ENCODE measurements around the gene RELCH. TPM values are rescaled to one million over a fixed set of nuclear protein-coding genes. Genes with fewer than 3 reads are reported as not detected.

Gene RELCH
- total and polyA plus RNA-seq, 10 of the 15 experiments (the other 5 are each of a cell fraction or from before 2014, with no cell fraction given) = 3.1 to 23.6 (median 14.5) TPM

DNA sequence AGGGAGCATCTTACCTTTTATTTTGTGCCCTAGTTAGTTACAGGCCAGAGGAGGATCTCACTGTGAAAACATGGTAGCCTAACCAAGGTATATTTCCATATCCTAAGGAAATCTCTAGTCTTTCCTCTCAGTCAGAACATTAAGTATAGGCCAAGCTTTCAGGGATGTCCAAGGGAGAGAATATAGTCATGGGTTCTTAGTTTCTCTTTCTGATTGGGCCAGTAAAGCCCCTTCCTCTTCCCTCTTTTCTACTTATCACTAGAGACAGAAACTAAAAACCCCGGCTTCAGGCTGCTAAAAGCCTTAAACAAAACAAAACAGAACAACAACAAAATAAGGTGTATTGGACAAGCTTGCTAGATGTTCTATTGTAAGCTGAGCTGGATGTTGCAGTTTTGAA lies 93.7 kb downstream of the RELCH start:
- Histone ChIP-seq H2AFZ (ENCODE audit: control insufficient read depth, low read depth, low read length) (no peak overlapping the region; the same call in 1 of the 2 replicates), H3K4me1 (ENCODE audit: control insufficient read depth, insufficient read depth, low read length) (peaks cover 7% of the 10 kb centered on the region), H3K36me3 (ENCODE audit: control insufficient read depth in 2 of 2, insufficient read depth in 2 of 2, low read length in 1 of 2) (peaks cover 5 to 17% of the 10 kb centered on the region in 2 experiments), H4K20me1 (ENCODE audit: control insufficient read depth, insufficient read depth) (no peaks in the 10 kb centered on the region), H3K9ac (ENCODE audit: control insufficient read depth, insufficient read depth, low read length) (no peak overlapping the region), H3K27me3 (replicated peaks in 1 of 2; ENCODE audit: control insufficient read depth in 2 of 2, insufficient read depth in 2 of 2, low read length in 1 of 2) (no peaks in the 10 kb centered on the region), H3K4me3 (no peak overlapping the region), H3K27ac (ENCODE audit: control insufficient read depth, insufficient read depth) (peak overlapping the region; percentile 26; the same call in 1 of the 2 replicates), H3K79me2 (ENCODE audit: control insufficient read depth, insufficient read depth, low read length) (no peaks in the 10 kb centered on the region), H3K4me2 (ENCODE audit: control insufficient read depth, insufficient read depth) (no peak overlapping the region; the same call in 1 of the 2 replicates), H3K9me3 (replicated peaks; ENCODE audit: control insufficient read depth, insufficient read depth, low read length) (no peaks in the 10 kb centered on the region)
- WGBS (ENCODE audit: insufficient coverage, insufficient replicate concordance, low lambda C conversion rate, missing lambda C conversion rate) = 5% methylated on average over 1 of the region's 1 CpG
- ChIA-PET RAD21 (ENCODE audit: unreplicated experiment) (no interaction called here), SMC1A (ENCODE audit: uncharacterized antibody, unreplicated experiment) (interaction anchor here (0.7 kb wide), 2 partner anchors 12 to 15 kb away, joined by 3 read pairs; no protein-coding TSS in a partner anchor), POLR2A (interaction anchor here (0.6 kb wide), 1 partner anchor 34 kb away, joined by 3 read pairs; no protein-coding TSS in a partner anchor), CTCF (interaction anchor here (1.0 to 3.3 kb wide), 2 partner anchors 22 to 31 kb away, joined by 3 to 16 read pairs; no protein-coding TSS in a partner anchor)
- ATAC-seq = peak; percentile 42
- DNase-seq (ENCODE audit: low read depth, low spot score) = no peak
- intact Hi-C loops (cut with micrococcal nuclease; ENCODE audit: unreplicated experiment) = no loop called here
- TF ChIP-seq, protein P1, sequence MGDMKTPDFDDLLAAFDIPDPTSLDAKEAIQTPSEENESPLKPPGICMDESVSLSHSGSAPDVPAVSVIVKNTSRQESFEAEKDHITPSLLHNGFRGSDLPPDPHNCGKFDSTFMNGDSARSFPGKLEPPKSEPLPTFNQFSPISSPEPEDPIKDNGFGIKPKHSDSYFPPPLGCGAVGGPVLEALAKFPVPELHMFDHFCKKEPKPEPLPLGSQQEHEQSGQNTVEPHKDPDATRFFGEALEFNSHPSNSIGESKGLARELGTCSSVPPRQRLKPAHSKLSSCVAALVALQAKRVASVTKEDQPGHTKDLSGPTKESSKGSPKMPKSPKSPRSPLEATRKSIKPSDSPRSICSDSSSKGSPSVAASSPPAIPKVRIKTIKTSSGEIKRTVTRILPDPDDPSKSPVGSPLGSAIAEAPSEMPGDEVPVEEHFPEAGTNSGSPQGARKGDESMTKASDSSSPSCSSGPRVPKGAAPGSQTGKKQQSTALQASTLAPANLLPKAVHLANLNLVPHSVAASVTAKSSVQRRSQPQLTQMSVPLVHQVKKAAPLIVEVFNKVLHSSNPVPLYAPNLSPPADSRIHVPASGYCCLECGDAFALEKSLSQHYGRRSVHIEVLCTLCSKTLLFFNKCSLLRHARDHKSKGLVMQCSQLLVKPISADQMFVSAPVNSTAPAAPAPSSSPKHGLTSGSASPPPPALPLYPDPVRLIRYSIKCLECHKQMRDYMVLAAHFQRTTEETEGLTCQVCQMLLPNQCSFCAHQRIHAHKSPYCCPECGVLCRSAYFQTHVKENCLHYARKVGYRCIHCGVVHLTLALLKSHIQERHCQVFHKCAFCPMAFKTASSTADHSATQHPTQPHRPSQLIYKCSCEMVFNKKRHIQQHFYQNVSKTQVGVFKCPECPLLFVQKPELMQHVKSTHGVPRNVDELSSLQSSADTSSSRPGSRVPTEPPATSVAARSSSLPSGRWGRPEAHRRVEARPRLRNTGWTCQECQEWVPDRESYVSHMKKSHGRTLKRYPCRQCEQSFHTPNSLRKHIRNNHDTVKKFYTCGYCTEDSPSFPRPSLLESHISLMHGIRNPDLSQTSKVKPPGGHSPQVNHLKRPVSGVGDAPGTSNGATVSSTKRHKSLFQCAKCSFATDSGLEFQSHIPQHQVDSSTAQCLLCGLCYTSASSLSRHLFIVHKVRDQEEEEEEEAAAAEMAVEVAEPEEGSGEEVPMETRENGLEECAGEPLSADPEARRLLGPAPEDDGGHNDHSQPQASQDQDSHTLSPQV (IDR thresholded peaks at IDR 0.05) = no peak
- TF ChIP-seq CHD1 (IDR thresholded peaks at IDR 0.05; ENCODE audit: low read depth, low read length) (no peak), IRF4 (IDR thresholded peaks at IDR 0.05; ENCODE audit: low read depth, low read length) (no peak), DPF2 (IDR thresholded peaks at IDR 0.05) (no peak), GABPA (IDR thresholded peaks at IDR 0.05; ENCODE audit: low read depth) (no peak), CHD4 (IDR thresholded peaks at IDR 0.05) (no peak), POLR2AphosphoS5 (IDR thresholded peaks at IDR 0.05; ENCODE audit: low read length) (no peak), NRF1 (conservative IDR thresholded peaks at IDR 0.05; ENCODE audit: low read depth, low read length) (no peak), NFXL1 (IDR thresholded peaks at IDR 0.05; ENCODE audit: borderline replicate concordance) (no peak), ZNF622 (IDR thresholded peaks at IDR 0.05) (no peak), POU2F2 (IDR thresholded peaks at IDR 0.05; ENCODE audit: borderline replicate concordance, low read depth, low read length) (no peak), IKZF1 (conservative IDR thresholded peaks at IDR 0.05) (no peak), TAF1 (IDR thresholded peaks at IDR 0.05; ENCODE audit: borderline replicate concordance, low read depth, low read length) (no peak), RBBP5 (conservative IDR thresholded peaks at IDR 0.05) (no peak)
- TF ChIP-seq, protein P2, sequence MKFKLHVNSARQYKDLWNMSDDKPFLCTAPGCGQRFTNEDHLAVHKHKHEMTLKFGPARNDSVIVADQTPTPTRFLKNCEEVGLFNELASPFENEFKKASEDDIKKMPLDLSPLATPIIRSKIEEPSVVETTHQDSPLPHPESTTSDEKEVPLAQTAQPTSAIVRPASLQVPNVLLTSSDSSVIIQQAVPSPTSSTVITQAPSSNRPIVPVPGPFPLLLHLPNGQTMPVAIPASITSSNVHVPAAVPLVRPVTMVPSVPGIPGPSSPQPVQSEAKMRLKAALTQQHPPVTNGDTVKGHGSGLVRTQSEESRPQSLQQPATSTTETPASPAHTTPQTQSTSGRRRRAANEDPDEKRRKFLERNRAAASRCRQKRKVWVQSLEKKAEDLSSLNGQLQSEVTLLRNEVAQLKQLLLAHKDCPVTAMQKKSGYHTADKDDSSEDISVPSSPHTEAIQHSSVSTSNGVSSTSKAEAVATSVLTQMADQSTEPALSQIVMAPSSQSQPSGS (IDR thresholded peaks at IDR 0.05; ENCODE audit: low read length) = no peak
- TF ChIP-seq, protein P3, sequence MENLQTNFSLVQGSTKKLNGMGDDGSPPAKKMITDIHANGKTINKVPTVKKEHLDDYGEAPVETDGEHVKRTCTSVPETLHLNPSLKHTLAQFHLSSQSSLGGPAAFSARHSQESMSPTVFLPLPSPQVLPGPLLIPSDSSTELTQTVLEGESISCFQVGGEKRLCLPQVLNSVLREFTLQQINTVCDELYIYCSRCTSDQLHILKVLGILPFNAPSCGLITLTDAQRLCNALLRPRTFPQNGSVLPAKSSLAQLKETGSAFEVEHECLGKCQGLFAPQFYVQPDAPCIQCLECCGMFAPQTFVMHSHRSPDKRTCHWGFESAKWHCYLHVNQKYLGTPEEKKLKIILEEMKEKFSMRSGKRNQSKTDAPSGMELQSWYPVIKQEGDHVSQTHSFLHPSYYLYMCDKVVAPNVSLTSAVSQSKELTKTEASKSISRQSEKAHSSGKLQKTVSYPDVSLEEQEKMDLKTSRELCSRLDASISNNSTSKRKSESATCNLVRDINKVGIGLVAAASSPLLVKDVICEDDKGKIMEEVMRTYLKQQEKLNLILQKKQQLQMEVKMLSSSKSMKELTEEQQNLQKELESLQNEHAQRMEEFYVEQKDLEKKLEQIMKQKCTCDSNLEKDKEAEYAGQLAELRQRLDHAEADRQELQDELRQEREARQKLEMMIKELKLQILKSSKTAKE (IDR thresholded peaks at IDR 0.05; ENCODE audit: low read depth, poor library complexity, severe bottlenecking) = no peak
- BruUV-seq (replicated peaks) = no TSS peak
- peak; percentile 52 for FAIRE-seq
- in situ Hi-C loops (cut with MboI) = no loop called here
